HG03442 (cell line): ENCODE measurements around the gene RPS6KB1.
"Not testable (repeated sequence)": the region's sequence is repeated elsewhere in the genome, so short reads cannot be mapped to it uniquely, and the experiment has no call there.

Experiments used
- ATAC-seq: cut with Tn5 transposase; IDR thresholded peaks from one replicate; pipeline ENCODE4 v1.9.1; 2021; ENCODE audit warnings: mild to moderate bottlenecking, moderate library complexity; ENCODE audit not compliant: unreplicated experiment

RPS6KB1 gene

GRCh38 chr17:59892924-59893675, at the start of gene RPS6KB1, which contains the start of gene TUBD1:
Gene RPS6KB1 (plus strand): TSS chr17:59893121. CDS start chr17:59893185, 64 bp downstream.
Gene TUBD1 (minus strand): TSS chr17:59892943. CDS start chr17:59891002, 1,941 bp downstream.
- peak; percentile 86 for ATAC-seq

GRCh38 chr17:59844884-59845594, 47.9 kb upstream of the RPS6KB1 start:
- no peak for ATAC-seq

- ATAC-seq, result no peak
Observed at GRCh38 chr17:59845595-59846393, 47.1 kb upstream of the RPS6KB1 start.

- ATAC-seq, result peak; percentile 40
Observed at GRCh38 chr17:59846394-59847165, 46.3 kb upstream of the RPS6KB1 start.

- ATAC-seq, result no peak
Observed at GRCh38 chr17:59848385-59848668, 44.6 kb upstream of the RPS6KB1 start.

- no peak for ATAC-seq
Observed at GRCh38 chr17:59848778-59849177, 44.1 kb upstream of the RPS6KB1 start.

GRCh38 chr17:59850311-59850710, 42.6 kb upstream of the RPS6KB1 start:
- ATAC-seq, result not testable (repeated sequence)

GRCh38 chr17:59851439-59852375, 41.2 kb upstream of the RPS6KB1 start:
- no peak for ATAC-seq

- not testable (repeated sequence) for ATAC-seq
Observed at GRCh38 chr17:59852847-59853167, 40.1 kb upstream of the RPS6KB1 start.

GRCh38 chr17:59853168-59853918, 39.6 kb upstream of the RPS6KB1 start:
- no peak for ATAC-seq

- not testable (repeated sequence) for ATAC-seq
Observed at GRCh38 chr17:59853919-59854729, 38.8 kb upstream of the RPS6KB1 start.

GRCh38 chr17:59856859-59857794, 35.8 kb upstream of the RPS6KB1 start:
- ATAC-seq, result no peak

GRCh38 chr17:59858167-59858816, 34.6 kb upstream of the RPS6KB1 start:
- no peak for ATAC-seq

- no peak for ATAC-seq
Observed at GRCh38 chr17:59858932-59859331, 34.0 kb upstream of the RPS6KB1 start.

- no peak for ATAC-seq
Observed at GRCh38 chr17:59859444-59860025, 33.4 kb upstream of the RPS6KB1 start.

- ATAC-seq, result no peak
Observed at GRCh38 chr17:59863616-59864015, 29.3 kb upstream of the RPS6KB1 start.

GRCh38 chr17:59869941-59870218, 23.0 kb upstream of the RPS6KB1 start:
- no peak for ATAC-seq
